Right atrium auricular region (tissue), 2 donors: ENCODE measurements around the gene DLGAP1. TPM values are rescaled to one million over a fixed set of nuclear protein-coding genes. Genes with fewer than 3 reads are reported as not detected.

Source experiments
- DNase-seq: peaks from one replicate; pipeline ENCODE4 v3.0.0-alpha.2; 2019; ENCODE audit warnings: low spot score
- H3K27ac ChIP-seq, 2 donors: fragments of 200-600 bp; sonication (generic); 1 replicate in 1 of 2; 2 replicates in 1 of 2; pipeline ENCODE4 v1.5.1; 2016 to 2019
- H3K27me3 ChIP-seq, 2 donors: fragments of 200-600 bp; sonication (generic); one replicate each; pipeline versions ENCODE4 v1.5.1 to v1.6.0; 2017 to 2019
- H3K36me3 ChIP-seq: fragments of 200-600 bp; sonication (generic); one replicate; pipeline ENCODE4 v1.5.1; 2016
- H3K4me1 ChIP-seq, 2 donors: fragments of 200-600 bp; sonication (generic); one replicate each; pipeline versions ENCODE4 v1.5.1 to v1.6.0; 2017 to 2019
- H3K4me3 ChIP-seq, 2 donors: fragments of 200-600 bp; sonication (generic); 1 replicate in 1 of 2; 2 replicates in 1 of 2; pipeline ENCODE4 v1.5.1; 2017 to 2019; ENCODE audit warnings: mild to moderate bottlenecking in 1 of 2, moderate library complexity in 1 of 2
- H3K9me3 ChIP-seq, 2 donors: fragments of 200-600 bp; sonication (generic); one replicate each; pipeline ENCODE4 v1.5.1; 2019
- CTCF ChIP-seq, 2 donors: fragments of 200-600 bp; sonication (generic); IDR thresholded peaks; one replicate each; pipeline ENCODE4 v1.5.1; 2019; ENCODE audit warnings: antibody characterized with exemption in 2 of 2
- total RNA-seq, 2 donors: library from RNA; depleted of rRNA; stranded (reverse); fragments of >200 nt; gene quantifications; one replicate each; pipeline ENCODE4 v1.1.0, GENCODE V29; 2016

DLGAP1 gene
- total RNA-seq, 2 donors from 2014 or later = 0.56 to 1.1 TPM

GRCh38 chr18:3451183-3451988 is 1003.7 kb downstream of the DLGAP1 start:
- Histone ChIP-seq H3K4me1 (peaks cover 0 to 47% of the 10 kb centered on the region in 2 donors), H3K27ac (peak overlapping the region; percentile 99), H3K9me3 (no peaks in the 10 kb centered on the region), H3K36me3 (peaks cover 2% of the 10 kb centered on the region), H3K4me3 (peak overlapping the region; percentile 92 to 93), H3K27me3 (no peaks in the 10 kb centered on the region)
- TF ChIP-seq CTCF (IDR thresholded peaks at IDR 0.05) = peak in 1 of 2 donors; percentile 21
- peak; percentile 98 for DNase-seq

- H3K27me3 ChIP-seq = no peaks in the 10 kb centered on the region
- H3K4me3 ChIP-seq = peak overlapping the region; percentile 92 to 93
- H3K36me3 ChIP-seq = no peaks in the 10 kb centered on the region
- H3K4me1 ChIP-seq = peaks cover 0 to 47% of the 10 kb centered on the region in 2 donors
- H3K27ac ChIP-seq = peak overlapping the region; percentile 99
- DNase-seq = no peak
- no peaks in the 10 kb centered on the region for H3K9me3 ChIP-seq
- no peak for TF ChIP-seq CTCF (IDR thresholded peaks at IDR 0.05)
Measured at GRCh38 chr18:3450799-3451182, 1004.3 kb downstream of the DLGAP1 start.

- TF ChIP-seq CTCF (IDR thresholded peaks at IDR 0.05) = no peak
Measured at GRCh38 chr18:3450012-3450798, 1004.9 kb downstream of the DLGAP1 start, which contains the start of gene TGIF1. TSS of gene TGIF1 (plus strand) at chr18:3450172. CDS start at chr18:3450490, 318 bp downstream.

GRCh38 chr18:3449512-3450011 is 1005.5 kb downstream of the DLGAP1 start:
- no peaks in the 10 kb centered on the region for H3K9me3 ChIP-seq
- TF ChIP-seq CTCF (IDR thresholded peaks at IDR 0.05) = no peak
- H3K36me3 ChIP-seq = no peaks in the 10 kb centered on the region
- no peaks in the 10 kb centered on the region for H3K27me3 ChIP-seq
- peaks cover 0 to 35% of the 10 kb centered on the region in 2 donors for H3K4me1 ChIP-seq
- H3K4me3 ChIP-seq = peak overlapping the region; percentile 92 to 93
- no peak for DNase-seq
- H3K27ac ChIP-seq = peak overlapping the region; percentile 99

More at GRCh38 chr18:3450012-3450798, 1004.9 kb downstream of the DLGAP1 start, which contains the start of gene TGIF1:
- H3K27me3 ChIP-seq = no peaks in the 10 kb centered on the region
- peaks cover 0 to 41% of the 10 kb centered on the region in 2 donors for H3K4me1 ChIP-seq
- H3K36me3 ChIP-seq = no peaks in the 10 kb centered on the region
- DNase-seq = peak; percentile 93
- peak within 1 kb of the TSS; percentile 92 to 93 for H3K4me3 ChIP-seq
- H3K9me3 ChIP-seq = no peaks in the 10 kb centered on the region
- peak within 1 kb of the TSS; percentile 99 for H3K27ac ChIP-seq

- peak overlapping the region; percentile 92 to 93 for H3K4me3 ChIP-seq
- H3K36me3 ChIP-seq = no peaks in the 10 kb centered on the region
- peak overlapping the region; percentile 99 for H3K27ac ChIP-seq
- DNase-seq = peak; percentile 97
- H3K27me3 ChIP-seq = no peaks in the 10 kb centered on the region
- no peaks in the 10 kb centered on the region for H3K9me3 ChIP-seq
- TF ChIP-seq CTCF (IDR thresholded peaks at IDR 0.05) = no peak
- H3K4me1 ChIP-seq = peaks cover 0 to 31% of the 10 kb centered on the region in 2 donors
Measured at GRCh38 chr18:3448838-3449511, 1006.1 kb downstream of the DLGAP1 start.
